AG10803 (cell line): Measurements from ENCODE around the gene SMIM29.
A peak's percentile ranks its signal among the peaks of the same experiment; 100 is the strongest.

ENCODE experiments used
- DNase-seq: peaks from one replicate; pipeline ENCODE4 v3.0.0; 2010; ENCODE audit warnings: low read depth
- H3K4me3 ChIP-seq: 2 replicates; pipeline ENCODE4 v1.5.1; 2011; ENCODE audit warnings: mild to moderate bottlenecking, low read length, control low read depth
- CTCF ChIP-seq: conservative IDR thresholded peaks from 2 replicates; pipeline ENCODE4 v1.5.1; 2011; ENCODE audit warnings: mild to moderate bottlenecking, low read length, control low read depth, inconsistent platforms

The SMIM29 gene

GRCh38 chr6:34202329-34203201 is 46.2 kb downstream of the SMIM29 start:
- H3K4me3 ChIP-seq, result no peak overlapping the region
- DNase-seq, result no peak
- TF ChIP-seq CTCF, result no peak

- DNase-seq, result no peak
- no peak for TF ChIP-seq CTCF
- H3K4me3 ChIP-seq, result no peak overlapping the region
Measured at GRCh38 chr6:34201455-34202107, 47.2 kb downstream of the SMIM29 start.

- no peak for DNase-seq
- no peak overlapping the region for H3K4me3 ChIP-seq
- no peak for TF ChIP-seq CTCF
Measured at GRCh38 chr6:34200340-34200971, 48.4 kb downstream of the SMIM29 start.

- DNase-seq, result no peak
- TF ChIP-seq CTCF, result no peak
- peak overlapping the region; percentile 63 for H3K4me3 ChIP-seq
Measured at GRCh38 chr6:34196833-34197195, 52.0 kb downstream of the SMIM29 start.
